HG03064 (cell line): ENCODE results near the gene SLC9A9.

ENCODE experiments used
- ATAC-seq: cut with Tn5 transposase; IDR thresholded peaks from one replicate; pipeline ENCODE4 v1.9.1; 2021; ENCODE audit warnings: low read depth; ENCODE audit not compliant: unreplicated experiment

SLC9A9 gene

DNA sequence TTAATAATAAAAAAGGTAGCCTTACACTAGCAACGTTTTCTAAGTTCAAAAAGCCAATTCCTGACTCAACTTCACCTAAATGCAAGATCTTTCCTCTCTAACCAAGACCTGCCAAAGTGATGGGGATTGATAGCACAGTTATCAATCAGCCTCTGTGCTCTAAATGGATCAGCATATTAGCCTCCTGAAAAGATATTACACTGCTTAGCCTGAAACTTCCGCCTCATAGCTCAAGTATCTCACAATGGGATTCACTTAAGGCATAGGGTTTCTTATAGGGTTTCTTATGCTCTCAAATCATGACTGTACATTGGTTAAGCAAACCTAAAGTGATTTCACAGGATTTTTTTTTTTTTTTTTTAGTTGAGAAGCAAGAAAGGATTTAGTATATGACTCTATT is 436 bp upstream of the SLC9A9 start:
- no peak for ATAC-seq

DNA sequence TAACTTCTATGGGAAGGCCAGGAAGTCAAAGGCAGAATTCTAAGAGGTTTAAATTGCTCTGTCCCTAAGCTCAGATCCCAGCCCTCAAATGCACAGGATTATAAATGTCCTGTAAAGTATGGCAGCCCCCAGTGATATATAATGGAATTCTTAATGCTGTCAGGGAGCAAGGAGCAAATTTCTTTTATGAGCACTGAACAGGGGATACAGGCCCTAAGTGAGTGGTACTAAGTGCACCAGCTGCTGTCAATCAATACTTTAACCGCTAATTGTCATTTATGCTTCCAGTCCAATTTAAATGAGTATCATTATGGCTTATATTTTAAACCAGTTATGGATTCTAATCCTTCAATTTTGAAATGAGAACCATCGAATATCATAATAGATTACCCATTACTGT is 4.7 kb downstream of the SLC9A9 start:
- ATAC-seq, result no peak

DNA sequence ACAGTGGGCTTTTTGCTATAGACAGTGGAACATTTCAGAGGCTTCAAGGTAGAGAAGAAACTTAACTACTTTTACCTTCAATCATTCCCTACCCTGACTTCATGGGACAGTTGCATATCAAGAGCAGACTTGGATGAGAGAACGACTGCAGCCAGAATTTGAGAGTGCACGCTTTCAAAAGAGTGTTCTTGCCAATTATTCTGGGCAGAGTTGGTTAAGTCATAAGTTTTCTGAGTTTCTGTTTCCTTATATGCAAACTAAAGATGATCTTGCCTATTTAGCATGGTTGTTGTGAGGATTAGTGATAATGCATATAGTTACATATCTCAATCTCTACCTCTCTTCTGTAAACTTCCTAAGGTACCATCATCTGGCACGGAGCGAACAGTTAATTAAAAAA is 7.6 kb downstream of the SLC9A9 start:
- no peak for ATAC-seq

GRCh38 chr3:143839980-143840379 is 8.3 kb downstream of the SLC9A9 start:
- no peak for ATAC-seq

GRCh38 chr3:143837076-143837475 is 11.2 kb downstream of the SLC9A9 start:
- ATAC-seq, result no peak

DNA sequence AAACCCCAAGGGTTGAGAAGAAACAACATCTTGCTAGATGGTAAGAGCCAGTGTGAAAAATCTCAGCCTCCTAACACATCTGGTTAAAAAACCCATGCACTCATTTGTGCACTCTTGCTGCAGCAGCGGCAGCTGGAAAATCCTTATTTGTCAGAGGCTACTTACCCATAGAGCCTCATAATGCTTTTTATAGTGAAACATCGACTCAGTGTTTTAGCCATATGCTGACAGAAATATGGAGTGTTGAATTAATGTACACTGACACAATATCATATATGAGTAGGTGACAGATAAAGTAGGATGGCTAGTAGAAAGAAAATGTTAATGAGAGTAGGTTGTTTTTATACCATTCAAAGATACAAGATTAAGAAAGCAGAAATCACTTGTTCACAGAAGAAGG is 13.0 kb downstream of the SLC9A9 start:
- no peak for ATAC-seq

GRCh38 chr3:143832433-143832832 is 15.8 kb downstream of the SLC9A9 start:
- peak; percentile 44 for ATAC-seq

- peak; percentile 76 for ATAC-seq
These were observed 16.3 kb downstream of the SLC9A9 start for GRCh38 chr3:143831994-143832393.

DNA sequence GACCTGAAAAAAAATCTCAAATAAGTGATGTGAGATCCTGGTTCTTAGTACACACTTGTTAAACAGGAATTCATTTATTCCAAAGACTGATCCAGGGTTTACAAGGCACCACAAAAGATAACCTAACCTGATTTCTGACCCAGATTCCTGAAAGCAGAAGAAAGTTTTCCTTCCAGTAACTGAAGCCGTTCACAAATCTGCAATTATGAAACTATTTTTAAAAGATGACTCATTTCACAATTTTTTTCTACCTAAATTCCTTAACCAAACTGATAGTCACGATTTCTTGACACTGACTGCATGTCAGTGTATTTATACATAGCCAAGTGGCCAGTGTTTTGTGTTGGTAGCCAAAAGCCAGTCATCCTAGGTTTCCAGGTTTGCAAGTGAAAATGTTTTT is 17.1 kb downstream of the SLC9A9 start:
- peak; percentile 47 for ATAC-seq

DNA sequence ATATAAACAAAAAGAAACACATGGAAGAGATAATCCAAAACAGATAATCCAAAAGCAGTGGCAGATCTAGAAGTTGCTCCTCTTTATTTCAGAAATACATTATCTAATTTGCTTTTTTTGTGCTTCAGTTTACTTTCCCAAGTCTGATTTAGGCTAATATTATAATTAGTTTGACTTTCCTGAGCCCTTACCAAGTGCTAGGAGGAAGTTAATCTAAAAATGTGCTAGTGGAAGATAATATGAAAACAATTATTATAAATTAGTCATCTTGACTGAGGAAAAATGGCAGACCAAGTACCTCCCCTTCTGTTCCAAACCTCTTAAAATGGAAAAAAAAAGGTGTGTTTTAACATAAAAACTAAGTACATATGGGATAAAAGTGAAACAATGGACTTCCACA is 17.5 kb downstream of the SLC9A9 start:
- no peak for ATAC-seq

GRCh38 chr3:143830063-143830462 is 18.2 kb downstream of the SLC9A9 start:
- ATAC-seq, result no peak

- no peak for ATAC-seq
These were observed 20.8 kb downstream of the SLC9A9 start for GRCh38 chr3:143827425-143827824.

DNA sequence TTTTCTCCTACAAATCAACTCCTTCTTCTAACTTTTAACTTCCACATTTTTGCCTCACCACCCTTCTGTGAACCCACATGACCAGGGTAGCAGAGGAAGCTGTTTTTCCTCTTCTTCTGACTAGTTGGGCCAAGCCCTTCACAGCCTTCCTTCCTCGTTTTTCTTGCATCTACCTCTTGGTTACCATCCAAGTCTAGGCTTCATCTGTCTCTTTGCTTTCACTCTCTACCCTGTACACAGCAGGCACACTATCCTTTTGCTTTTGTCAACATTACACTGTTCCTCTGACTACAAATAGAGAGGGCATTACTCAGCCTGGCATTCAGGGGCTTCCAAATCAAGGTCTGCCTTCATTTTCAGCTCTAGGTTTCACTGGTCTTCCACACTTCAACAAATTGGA is 22.0 kb downstream of the SLC9A9 start:
- no peak for ATAC-seq

DNA sequence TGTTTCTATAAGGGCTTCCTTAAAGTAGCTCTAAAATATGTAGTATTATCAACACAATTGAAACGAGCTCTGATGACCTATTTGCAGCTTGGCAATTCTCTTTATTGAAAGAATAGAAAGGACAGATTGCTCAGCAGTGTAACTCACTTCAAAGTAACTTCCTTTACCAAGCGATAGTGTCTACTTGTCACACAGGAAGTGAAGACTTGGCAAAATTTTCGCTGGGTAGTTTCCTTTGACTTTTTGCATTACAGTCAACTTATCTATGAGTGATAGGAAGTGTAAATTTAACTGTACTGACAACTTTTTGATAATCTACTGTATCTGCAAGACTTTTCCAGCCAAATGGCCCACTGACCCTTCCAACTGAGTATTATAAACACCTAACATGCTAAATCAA is 22.8 kb downstream of the SLC9A9 start:
- peak; percentile 80 for ATAC-seq

DNA sequence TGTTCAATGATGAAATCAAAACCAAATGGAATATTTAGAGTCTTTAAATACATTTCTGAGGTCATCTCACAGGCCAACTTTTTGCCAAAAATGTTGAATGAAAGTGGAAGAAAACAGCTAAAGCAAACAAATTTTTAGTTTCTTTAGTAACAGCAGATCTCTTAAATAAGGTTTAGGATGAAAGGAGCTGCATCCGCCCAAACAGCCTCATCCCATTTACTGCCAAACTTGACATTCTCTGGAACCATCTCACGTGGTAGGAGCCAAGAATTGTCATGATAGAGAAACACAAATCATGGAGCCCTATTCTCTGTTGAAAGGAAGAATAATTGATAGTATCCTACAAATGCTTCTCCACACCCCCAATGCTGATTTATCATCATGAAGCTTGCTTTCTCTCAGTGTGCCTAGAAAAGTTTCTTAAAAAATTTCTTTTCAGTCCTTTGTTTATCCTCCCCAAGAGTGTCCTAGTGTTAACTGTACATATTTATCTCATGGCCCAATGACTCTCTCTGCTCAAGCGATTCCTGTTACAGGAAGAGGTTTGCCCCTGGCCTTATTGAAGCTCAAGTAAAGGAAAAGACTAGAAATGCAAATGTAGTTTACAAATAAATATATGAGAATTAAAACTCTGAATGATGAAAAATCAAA is 23.4 kb downstream of the SLC9A9 start:
- peak; percentile 44 for ATAC-seq

DNA sequence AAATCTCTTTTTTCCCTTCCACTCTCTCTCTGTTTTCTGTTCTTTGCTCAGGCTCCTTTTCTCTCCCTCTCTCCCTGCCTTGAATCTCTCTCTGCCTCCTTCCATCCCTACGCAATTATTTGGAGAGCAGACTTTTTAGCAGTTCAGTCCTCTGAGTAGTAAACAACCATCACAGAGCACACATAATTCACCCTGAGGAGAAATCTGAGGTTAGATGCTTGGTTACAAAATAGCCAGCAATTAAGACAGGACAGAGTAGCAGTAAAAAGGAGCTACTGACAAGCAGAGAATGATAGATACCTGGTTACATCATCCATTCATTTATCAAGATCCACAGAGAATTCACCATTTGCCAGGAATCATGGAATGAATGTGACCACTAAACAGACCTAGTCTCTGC is 25.5 kb downstream of the SLC9A9 start:
- no peak for ATAC-seq

DNA sequence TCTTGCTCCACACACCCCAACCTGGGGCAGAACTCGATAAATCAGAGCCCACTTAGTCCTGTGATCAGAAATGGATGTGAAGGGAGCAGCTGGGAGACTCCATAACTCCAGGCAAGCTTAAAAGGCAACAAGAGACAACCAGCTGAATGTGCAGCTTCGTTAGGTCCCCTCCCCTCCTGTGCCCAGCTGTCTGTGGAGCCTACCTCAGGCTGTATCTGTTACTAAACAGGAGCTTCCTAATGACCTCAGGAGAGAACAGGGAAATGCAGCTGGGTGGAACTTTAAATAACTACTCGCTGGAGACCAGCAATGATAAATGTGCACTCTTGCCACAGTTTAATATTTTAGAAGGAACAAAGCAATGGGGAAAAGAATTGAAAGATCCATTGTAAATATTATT is 25.9 kb downstream of the SLC9A9 start:
- ATAC-seq, result no peak

GRCh38 chr3:143821862-143822261 is 26.4 kb downstream of the SLC9A9 start:
- ATAC-seq, result no peak

- no peak for ATAC-seq
These were observed 27.6 kb downstream of the SLC9A9 start for GRCh38 chr3:143820466-143821221.

GRCh38 chr3:143819890-143820289 is 28.4 kb downstream of the SLC9A9 start:
- ATAC-seq, result no peak

GRCh38 chr3:143814443-143814889 is 33.8 kb downstream of the SLC9A9 start:
- ATAC-seq, result peak; percentile 52

- no peak for ATAC-seq
These were observed 35.8 kb downstream of the SLC9A9 start for GRCh38 chr3:143812481-143812880.
